ENCODE data around the gene ZBTB20. TPM values are rescaled to one million over a fixed set of nuclear protein-coding genes. Genes with fewer than 3 reads are reported as not detected.

ZBTB20 gene
- total and polyA plus RNA-seq, 2 donors (not counting 1 experiment from before 2014, with no cell fraction given): 4.0 to 123 TPM

DNA sequence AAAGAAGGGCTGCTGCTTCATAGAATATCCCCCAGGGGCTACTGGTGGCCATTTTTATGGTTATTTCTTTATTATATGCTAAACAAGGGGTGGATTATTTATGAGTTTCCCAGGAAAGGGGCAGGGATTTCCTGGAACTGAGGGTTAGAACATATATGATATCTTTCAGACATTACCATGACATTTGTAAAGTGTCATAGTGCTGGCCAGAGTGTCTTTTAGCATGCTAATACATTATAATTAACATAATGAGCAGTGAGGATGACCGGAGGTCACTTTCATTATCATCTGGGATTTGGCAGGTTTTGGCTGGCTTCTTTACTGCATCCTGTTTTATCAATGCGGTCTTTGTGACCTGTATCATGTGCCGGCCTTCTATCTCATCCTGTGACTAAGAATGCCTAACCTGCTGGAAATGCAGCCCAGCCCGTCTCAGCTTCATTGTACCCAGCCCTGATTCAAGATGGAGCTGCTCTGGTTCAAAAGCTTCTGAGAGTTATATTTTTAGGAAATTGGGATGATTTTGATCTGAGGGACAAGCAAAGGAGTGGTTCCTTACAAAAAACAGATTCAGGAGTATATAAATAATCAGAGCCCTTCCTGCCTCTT lies 9.1 kb upstream of the ZBTB20 start:
- ChIA-PET POLR2A (no interaction called here), CTCF (no interaction called here)
- H2AFZ ChIP-seq (ENCODE audit: insufficient read depth, low read depth, low read length, poor library complexity, severe bottlenecking): no peak overlapping the region
- no peak overlapping the region for H3K4me3 ChIP-seq (ENCODE audit: control extremely low read depth in 1 of 5, extremely low read depth in 1 of 5, insufficient read depth in 1 of 5, low read depth in 2 of 5, low read length in 4 of 5)
- DNase-seq: no peak
- intact Hi-C loops (cut with micrococcal nuclease): no loop called here
- no peaks in the 10 kb centered on the region for H3K4me1 ChIP-seq (ENCODE audit: control insufficient read depth in 2 of 2, insufficient read depth in 2 of 2, low read length in 2 of 2)
- no peaks in the 10 kb centered on the region for H3K27me3 ChIP-seq (replicated peaks in 1 of 4; ENCODE audit: control extremely low read depth in 1 of 4, control insufficient read depth in 3 of 4, insufficient read depth in 4 of 4, low read length in 3 of 4)
- H4K20me1 ChIP-seq (ENCODE audit: control insufficient read depth, insufficient read depth, low read length, poor library complexity, severe bottlenecking): no peaks in the 10 kb centered on the region
- Mint-ChIP-seq H3K9me3 (ENCODE audit: insufficient read depth) (no peaks in the 10 kb centered on the region), H3K4me3 (no peak overlapping the region), H3K4me1 (peaks cover 3% of the 10 kb centered on the region), H3K27ac (no peak overlapping the region), H3K27me3 (no peaks in the 10 kb centered on the region)
- TF ChIP-seq EZH2 (IDR thresholded peaks at IDR 0.05; ENCODE audit: borderline replicate concordance, insufficient read depth, low read depth, low read length, poor library complexity, severe bottlenecking): no peak
- TF ChIP-seq, protein P1, sequence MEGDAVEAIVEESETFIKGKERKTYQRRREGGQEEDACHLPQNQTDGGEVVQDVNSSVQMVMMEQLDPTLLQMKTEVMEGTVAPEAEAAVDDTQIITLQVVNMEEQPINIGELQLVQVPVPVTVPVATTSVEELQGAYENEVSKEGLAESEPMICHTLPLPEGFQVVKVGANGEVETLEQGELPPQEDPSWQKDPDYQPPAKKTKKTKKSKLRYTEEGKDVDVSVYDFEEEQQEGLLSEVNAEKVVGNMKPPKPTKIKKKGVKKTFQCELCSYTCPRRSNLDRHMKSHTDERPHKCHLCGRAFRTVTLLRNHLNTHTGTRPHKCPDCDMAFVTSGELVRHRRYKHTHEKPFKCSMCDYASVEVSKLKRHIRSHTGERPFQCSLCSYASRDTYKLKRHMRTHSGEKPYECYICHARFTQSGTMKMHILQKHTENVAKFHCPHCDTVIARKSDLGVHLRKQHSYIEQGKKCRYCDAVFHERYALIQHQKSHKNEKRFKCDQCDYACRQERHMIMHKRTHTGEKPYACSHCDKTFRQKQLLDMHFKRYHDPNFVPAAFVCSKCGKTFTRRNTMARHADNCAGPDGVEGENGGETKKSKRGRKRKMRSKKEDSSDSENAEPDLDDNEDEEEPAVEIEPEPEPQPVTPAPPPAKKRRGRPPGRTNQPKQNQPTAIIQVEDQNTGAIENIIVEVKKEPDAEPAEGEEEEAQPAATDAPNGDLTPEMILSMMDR (IDR thresholded peaks at IDR 0.05): no peak
- H3K9me3 ChIP-seq (ENCODE audit: control extremely low read depth in 1 of 3, control insufficient read depth in 2 of 3, insufficient read depth in 1 of 3, low read length in 2 of 3): peaks cover 0 to 8% (median 3%) of the 10 kb centered on the region in 3 donors
- no peak overlapping the region for H3K9ac ChIP-seq (ENCODE audit: low read length)
- 67% methylated on average over 2 of the region's 4 CpGs for WGBS (ENCODE audit: insufficient coverage)
- no peak overlapping the region for H3K4me2 ChIP-seq (replicated peaks; ENCODE audit: low read depth, low read length, poor library complexity, severe bottlenecking)
- H3K79me2 ChIP-seq (ENCODE audit: control insufficient read depth, insufficient read depth, low read length): no peaks in the 10 kb centered on the region
- ATAC-seq (ENCODE audit: low read depth): no peak
- H3K36me3 ChIP-seq (replicated peaks in 1 of 2; ENCODE audit: control extremely low read depth in 1 of 2, control insufficient read depth in 1 of 2, extremely low read depth in 1 of 2, insufficient read depth in 2 of 2, low read length in 1 of 2): no peaks in the 10 kb centered on the region
- H3K27ac ChIP-seq (ENCODE audit: low read length in 2 of 2): no peak overlapping the region

DNA sequence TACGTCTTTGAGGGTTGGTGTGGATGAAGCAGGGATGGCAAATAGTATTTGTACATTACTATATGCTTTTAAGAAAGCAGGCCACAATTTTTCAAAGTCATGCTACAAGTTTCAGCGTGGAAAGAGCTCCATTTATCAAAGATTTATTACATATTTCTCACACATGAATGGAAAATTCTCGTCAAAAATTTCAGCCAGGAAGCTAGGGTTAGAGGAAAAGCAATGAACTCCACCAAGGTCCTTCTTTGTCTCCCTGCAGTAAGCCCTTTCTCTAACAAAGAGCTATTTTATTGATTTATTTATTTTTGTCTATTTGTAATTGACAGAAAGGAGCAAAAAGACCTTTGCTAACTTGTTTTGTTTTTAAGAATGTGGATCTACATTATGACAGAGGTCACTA lies 7.5 kb upstream of the ZBTB20 start:
- Mint-ChIP-seq H3K27me3 (no peaks in the 10 kb centered on the region), H3K27ac (no peak overlapping the region), H3K4me3 (no peak overlapping the region), H3K4me1 (no peaks in the 10 kb centered on the region), H3K9me3 (ENCODE audit: insufficient read depth) (no peaks in the 10 kb centered on the region)
- H3K4me3 ChIP-seq (ENCODE audit: control extremely low read depth in 1 of 5, extremely low read depth in 1 of 5, insufficient read depth in 1 of 5, low read depth in 2 of 5, low read length in 4 of 5): no peak overlapping the region
- no peaks in the 10 kb centered on the region for H4K20me1 ChIP-seq (ENCODE audit: control insufficient read depth, insufficient read depth, low read length, poor library complexity, severe bottlenecking)
- no peak for ATAC-seq (ENCODE audit: low read depth)
- peaks cover 0 to 12% (median 3%) of the 10 kb centered on the region in 3 donors for H3K9me3 ChIP-seq (ENCODE audit: control extremely low read depth in 1 of 3, control insufficient read depth in 2 of 3, insufficient read depth in 1 of 3, low read length in 2 of 3)
- POLR2A ChIA-PET: no interaction called here
- TF ChIP-seq, protein P1 (IDR thresholded peaks at IDR 0.05): no peak
- no peak for TF ChIP-seq EZH2 (IDR thresholded peaks at IDR 0.05; ENCODE audit: borderline replicate concordance, insufficient read depth, low read depth, low read length, poor library complexity, severe bottlenecking)
- H3K4me1 ChIP-seq (ENCODE audit: control insufficient read depth in 2 of 2, insufficient read depth in 2 of 2, low read length in 2 of 2): no peaks in the 10 kb centered on the region
- no peaks in the 10 kb centered on the region for H3K27me3 ChIP-seq (replicated peaks in 1 of 4; ENCODE audit: control extremely low read depth in 1 of 4, control insufficient read depth in 3 of 4, insufficient read depth in 4 of 4, low read length in 3 of 4)
- H3K4me2 ChIP-seq (replicated peaks; ENCODE audit: low read depth, low read length, poor library complexity, severe bottlenecking): no peak overlapping the region
- no peak for DNase-seq
- H2AFZ ChIP-seq (ENCODE audit: insufficient read depth, low read depth, low read length, poor library complexity, severe bottlenecking): no peak overlapping the region
- no peak overlapping the region for H3K9ac ChIP-seq (ENCODE audit: low read length)
- no CpG with 5 or more reads among the region's 3 CpGs for WGBS (ENCODE audit: insufficient coverage)
- H3K36me3 ChIP-seq (replicated peaks in 1 of 2; ENCODE audit: control extremely low read depth in 1 of 2, control insufficient read depth in 1 of 2, extremely low read depth in 1 of 2, insufficient read depth in 2 of 2, low read length in 1 of 2): no peaks in the 10 kb centered on the region
- intact Hi-C loops (cut with micrococcal nuclease): no loop called here
- CTCF ChIA-PET: no interaction called here
- no peaks in the 10 kb centered on the region for H3K79me2 ChIP-seq (ENCODE audit: control insufficient read depth, insufficient read depth, low read length)
- H3K27ac ChIP-seq (ENCODE audit: low read length in 2 of 2): no peak overlapping the region

Data from B cell (primary cell).